ENCODE data around the gene GRK5.

Gene GRK5

GRCh38 chr10:119279441-119279840 lies 72.1 kb downstream of the GRK5 start:
- no peak for DNase-seq

GRCh38 chr10:119281581-119282071 lies 74.3 kb downstream of the GRK5 start:
- DNase-seq: no peak

- DNase-seq: no peak
These were observed 75.1 kb downstream of the GRK5 start for GRCh38 chr10:119282446-119282845.

GRCh38 chr10:119283387-119283786 lies 76.0 kb downstream of the GRK5 start:
- no peak for DNase-seq

- DNase-seq: no peak
These were observed 76.4 kb downstream of the GRK5 start for GRCh38 chr10:119283818-119284217.

GRCh38 chr10:119284679-119285096 lies 77.3 kb downstream of the GRK5 start:
- DNase-seq: no peak

GRCh38 chr10:119285495-119286267 lies 78.3 kb downstream of the GRK5 start:
- no peak for DNase-seq

GRCh38 chr10:119286516-119286915 lies 79.1 kb downstream of the GRK5 start:
- DNase-seq: no peak

GRCh38 chr10:119286983-119287633 lies 79.7 kb downstream of the GRK5 start:
- no peak for DNase-seq

GRCh38 chr10:119288574-119289001 lies 81.2 kb downstream of the GRK5 start:
- no peak for DNase-seq

GRCh38 chr10:119289227-119289920 lies 82.0 kb downstream of the GRK5 start:
- DNase-seq: no peak

GRCh38 chr10:119290301-119291048 lies 83.1 kb downstream of the GRK5 start:
- DNase-seq: no peak

- no peak for DNase-seq
These were observed 84.0 kb downstream of the GRK5 start for GRCh38 chr10:119291223-119291900.

- DNase-seq: no peak
These were observed 85.8 kb downstream of the GRK5 start for GRCh38 chr10:119292968-119293760.

GRCh38 chr10:119296703-119297102 lies 89.3 kb downstream of the GRK5 start:
- DNase-seq: no peak

- no peak for DNase-seq
These were observed 90.0 kb downstream of the GRK5 start for GRCh38 chr10:119297207-119297968.

- no peak for DNase-seq
These were observed 91.4 kb downstream of the GRK5 start for GRCh38 chr10:119298810-119299209.

GRCh38 chr10:119299531-119299930 lies 92.2 kb downstream of the GRK5 start:
- no peak for DNase-seq

- DNase-seq: no peak
These were observed 94.0 kb downstream of the GRK5 start for GRCh38 chr10:119301397-119301796.

GRCh38 chr10:119302172-119302571 lies 94.8 kb downstream of the GRK5 start:
- DNase-seq: no peak
